ENCODE results near the gene RAD51B. TPM values are rescaled to one million over a fixed set of nuclear protein-coding genes. Genes with fewer than 3 reads are reported as not detected.

Gene RAD51B

GRCh38 chr14:68774771-68775613 lies 955.4 kb downstream of the RAD51B start:
- H3K4me1 ChIP-seq (ENCODE audit: control insufficient read depth, low read depth, low read length), result no peaks in the 10 kb centered on the region
- no peak overlapping the region for H2BK5ac ChIP-seq (ENCODE audit: low read length)
- H4K5ac ChIP-seq (ENCODE audit: low read length), result no peak overlapping the region
- no peaks in the 10 kb centered on the region for H3K27me3 ChIP-seq (ENCODE audit: insufficient read depth, low read length, poor library complexity)
- H3K18ac ChIP-seq (ENCODE audit: low read length), result no peak overlapping the region
- no peak overlapping the region for H4K8ac ChIP-seq (ENCODE audit: low read depth, low read length)
- no peaks in the 10 kb centered on the region for H3K36me3 ChIP-seq (ENCODE audit: control insufficient read depth, insufficient read depth, low read length)
- H3K79me2 ChIP-seq (ENCODE audit: control insufficient read depth, insufficient read depth, low read length), result no peaks in the 10 kb centered on the region
- no peak overlapping the region for H3K4me3 ChIP-seq (ENCODE audit: low read length)
- H2BK15ac ChIP-seq (replicated peaks; ENCODE audit: low read depth), result no peak overlapping the region
- no peak overlapping the region for H3K27ac ChIP-seq (ENCODE audit: low read depth, low read length)
- H3K56ac ChIP-seq (ENCODE audit: low read length), result no peak overlapping the region
- H2AK5ac ChIP-seq (ENCODE audit: low read length), result no peak overlapping the region
- H3K9ac ChIP-seq (ENCODE audit: low read length), result no peak overlapping the region
- no peak overlapping the region for H3K23ac ChIP-seq (ENCODE audit: low read length)
- no peaks in the 10 kb centered on the region for H3K79me1 ChIP-seq (ENCODE audit: low read length)
- H2BK120ac ChIP-seq (ENCODE audit: low read depth, low read length), result no peak overlapping the region
- no peak overlapping the region for H3K4ac ChIP-seq (ENCODE audit: low read depth, low read length)
- H3K4me2 ChIP-seq (ENCODE audit: low read length), result no peak overlapping the region
- no CpG with 5 or more reads among the region's 4 CpGs for WGBS (ENCODE audit: extremely low coverage, insufficient coverage, low lambda C conversion rate)
- DNase-seq, result no peak

- no peak overlapping the region for H3K4me2 ChIP-seq (ENCODE audit: low read length)
- no peak overlapping the region for H3K56ac ChIP-seq (ENCODE audit: low read length)
- no peak overlapping the region for H3K9ac ChIP-seq (ENCODE audit: low read length)
- no peak overlapping the region for H4K5ac ChIP-seq (ENCODE audit: low read length)
- H3K27ac ChIP-seq (ENCODE audit: low read depth, low read length), result no peak overlapping the region
- no peak overlapping the region for H3K18ac ChIP-seq (ENCODE audit: low read length)
- no peak overlapping the region for H2AK5ac ChIP-seq (ENCODE audit: low read length)
- no peak overlapping the region for H2BK5ac ChIP-seq (ENCODE audit: low read length)
- H3K27me3 ChIP-seq (ENCODE audit: insufficient read depth, low read length, poor library complexity), result no peaks in the 10 kb centered on the region
- no peak overlapping the region for H2BK15ac ChIP-seq (replicated peaks; ENCODE audit: low read depth)
- WGBS (ENCODE audit: extremely low coverage, insufficient coverage, low lambda C conversion rate), result no CpG with 5 or more reads among the region's 6 CpGs
- no peaks in the 10 kb centered on the region for H3K79me1 ChIP-seq (ENCODE audit: low read length)
- H3K79me2 ChIP-seq (ENCODE audit: control insufficient read depth, insufficient read depth, low read length), result no peaks in the 10 kb centered on the region
- H4K8ac ChIP-seq (ENCODE audit: low read depth, low read length), result no peak overlapping the region
- no peak overlapping the region for H3K4me3 ChIP-seq (ENCODE audit: low read length)
- peak; percentile 65 for DNase-seq
- H3K4ac ChIP-seq (ENCODE audit: low read depth, low read length), result no peak overlapping the region
- H2BK120ac ChIP-seq (ENCODE audit: low read depth, low read length), result no peak overlapping the region
- no peak overlapping the region for H3K23ac ChIP-seq (ENCODE audit: low read length)
- H3K36me3 ChIP-seq (ENCODE audit: control insufficient read depth, insufficient read depth, low read length), result no peaks in the 10 kb centered on the region
- H3K4me1 ChIP-seq (ENCODE audit: control insufficient read depth, low read depth, low read length), result peaks cover 2% of the 10 kb centered on the region
Measured at GRCh38 chr14:68775614-68776126, 956.1 kb downstream of the RAD51B start.

- Histone ChIP-seq H3K4ac (ENCODE audit: low read depth, low read length) (no peak overlapping the region), H3K27ac (ENCODE audit: low read depth, low read length) (no peak overlapping the region), H2BK15ac (replicated peaks; ENCODE audit: low read depth) (no peak overlapping the region), H2BK5ac (ENCODE audit: low read length) (no peak overlapping the region), H3K18ac (ENCODE audit: low read length) (no peak overlapping the region), H3K27me3 (ENCODE audit: insufficient read depth, low read length, poor library complexity) (no peaks in the 10 kb centered on the region), H3K4me2 (ENCODE audit: low read length) (no peak overlapping the region), H3K9ac (ENCODE audit: low read length) (no peak overlapping the region), H3K36me3 (ENCODE audit: control insufficient read depth, insufficient read depth, low read length) (no peaks in the 10 kb centered on the region), H3K4me1 (ENCODE audit: control insufficient read depth, low read depth, low read length) (peaks cover 7% of the 10 kb centered on the region), H2AK5ac (ENCODE audit: low read length) (no peak overlapping the region), H3K23ac (ENCODE audit: low read length) (no peak overlapping the region), H3K56ac (ENCODE audit: low read length) (no peak overlapping the region), H3K79me1 (ENCODE audit: low read length) (no peaks in the 10 kb centered on the region), H3K79me2 (ENCODE audit: control insufficient read depth, insufficient read depth, low read length) (no peaks in the 10 kb centered on the region), H4K8ac (ENCODE audit: low read depth, low read length) (no peak overlapping the region), H2BK120ac (ENCODE audit: low read depth, low read length) (no peak overlapping the region), H3K4me3 (ENCODE audit: low read length) (no peak overlapping the region), H4K5ac (ENCODE audit: low read length) (no peak overlapping the region)
- no CpG with 5 or more reads among the region's 1 CpG for WGBS (ENCODE audit: extremely low coverage, insufficient coverage, low lambda C conversion rate)
- no peak for DNase-seq
Measured at GRCh38 chr14:68777644-68778043, 958.1 kb downstream of the RAD51B start.

Small RNA genes lying within 50 kb of the gene (small RNA-seq; reads per million reads assigned to genes)
- not detected for gene RN7SL108P (ENCODE audit: insufficient read depth)
- gene RN7SL706P (ENCODE audit: insufficient read depth), result not detected
- gene RNU6-921P (ENCODE audit: insufficient read depth), result not detected
